HG03520 (cell line): ENCODE measurements around the gene LIPA.
"Not testable (repeated sequence)": the region's sequence is repeated elsewhere in the genome, so short reads cannot be mapped to it uniquely, and the experiment has no call there.

Source experiments
- ATAC-seq: cut with Tn5 transposase; IDR thresholded peaks from one replicate; pipeline ENCODE4 v1.9.1; 2021; ENCODE audit warnings: mild to moderate bottlenecking, moderate library complexity; ENCODE audit not compliant: unreplicated experiment

Gene LIPA

GRCh38 chr10:89271532-89271931, 20.0 kb upstream of the LIPA start:
- no peak for ATAC-seq

- ATAC-seq = no peak
These were observed 18.5 kb upstream of the LIPA start for GRCh38 chr10:89270153-89270483.

DNA sequence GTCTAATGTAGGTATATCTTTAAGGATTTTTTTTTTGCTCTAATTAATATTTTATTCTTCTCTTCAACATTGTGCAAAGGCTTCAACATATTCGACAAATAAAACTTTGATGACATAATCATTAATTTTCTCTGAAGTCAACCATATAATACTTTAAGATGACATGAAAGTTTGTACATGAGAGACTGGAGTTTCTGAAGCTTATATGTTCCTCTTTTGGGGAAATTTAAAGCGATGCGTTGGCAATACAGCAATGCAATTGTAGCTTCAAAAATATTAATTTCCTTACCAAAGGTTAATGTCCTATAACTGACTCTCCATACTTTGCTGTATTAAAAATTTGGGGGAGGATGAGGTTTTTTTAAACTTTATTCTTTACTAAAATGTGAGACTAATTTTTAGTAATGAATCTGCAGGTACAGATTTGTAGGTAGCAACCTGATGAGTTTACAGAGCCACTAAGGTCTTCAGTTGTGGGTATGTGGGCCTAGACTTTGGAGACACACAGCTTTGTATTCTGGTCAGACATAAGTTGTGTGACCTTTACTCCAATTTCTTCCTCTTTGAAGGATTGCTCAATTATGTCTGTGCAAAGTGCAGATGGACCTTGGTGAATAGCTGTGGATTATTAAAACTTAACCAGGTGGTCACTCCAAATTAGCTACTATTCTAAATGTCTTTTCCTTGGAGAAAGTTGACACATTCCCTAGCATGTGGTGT, 18.0 kb upstream of the LIPA start:
- ATAC-seq = no peak

DNA sequence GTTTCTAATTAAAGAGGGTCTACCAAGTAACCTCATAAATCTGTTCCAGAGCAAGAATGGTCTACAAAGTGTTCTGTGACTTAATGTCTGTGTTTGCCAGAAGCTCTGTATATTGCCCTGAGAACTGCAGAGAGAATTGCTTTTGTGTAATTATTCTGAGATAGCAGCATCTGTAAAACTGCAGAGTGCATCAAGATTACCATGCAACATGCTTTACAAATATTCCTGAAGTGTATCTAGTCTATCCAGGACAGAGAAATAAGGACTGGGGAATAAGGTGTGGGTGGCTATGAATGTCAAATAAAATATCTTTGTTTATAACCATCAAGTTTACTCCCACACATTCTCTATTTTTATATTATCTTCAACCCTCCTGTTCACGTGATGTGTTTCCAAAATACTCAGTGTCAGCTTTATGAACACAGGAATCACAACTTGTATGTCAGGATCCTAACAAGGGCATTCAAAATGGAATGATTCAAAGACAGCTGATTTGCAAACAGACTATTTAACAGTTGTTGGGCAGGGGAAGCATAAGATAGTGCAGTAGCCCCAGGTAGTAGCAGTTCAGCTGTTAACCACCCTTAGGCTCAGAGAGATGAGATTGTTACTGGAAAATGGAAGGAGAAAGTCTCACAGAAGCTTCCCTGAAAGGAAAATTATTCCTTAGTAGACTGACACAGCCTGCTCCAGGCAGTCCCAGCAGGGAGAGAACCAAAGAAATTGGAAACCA, 15.3 kb upstream of the LIPA start:
- ATAC-seq = no peak

DNA sequence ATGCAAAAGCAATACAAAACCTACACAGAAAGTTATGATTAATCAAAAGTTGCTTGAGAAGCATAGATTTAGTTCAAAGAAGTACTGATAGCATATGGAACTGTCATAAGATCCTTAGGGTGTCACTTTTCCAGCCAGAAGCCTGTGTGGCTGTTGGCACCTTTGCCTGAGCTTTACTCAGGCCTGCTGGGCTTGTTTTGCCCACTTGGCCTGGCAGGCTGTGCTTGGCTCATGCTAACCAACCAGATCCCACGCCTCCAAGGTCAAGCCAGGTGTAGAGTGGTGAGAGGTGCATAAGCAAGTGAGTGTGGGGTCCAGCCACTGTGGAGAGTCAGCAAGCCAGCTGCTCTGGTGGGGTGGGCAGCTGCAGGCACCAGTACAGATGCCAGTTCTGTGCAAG, 12.0 kb upstream of the LIPA start:
- no peak for ATAC-seq

GRCh38 chr10:89263091-89263490, 11.5 kb upstream of the LIPA start:
- ATAC-seq = no peak

- no peak for ATAC-seq
These were observed 10.8 kb upstream of the LIPA start for GRCh38 chr10:89262086-89263051.

- no peak for ATAC-seq
These were observed 7.3 kb upstream of the LIPA start for GRCh38 chr10:89258881-89259280.

- ATAC-seq = no peak
These were observed 6.0 kb upstream of the LIPA start for GRCh38 chr10:89257581-89257980.

- no peak for ATAC-seq
These were observed 5.4 kb upstream of the LIPA start for GRCh38 chr10:89256962-89257361.

- ATAC-seq = no peak
These were observed 4.8 kb upstream of the LIPA start for GRCh38 chr10:89256340-89256739.

GRCh38 chr10:89255793-89256192, 4.2 kb upstream of the LIPA start:
- ATAC-seq = no peak

GRCh38 chr10:89255091-89255579, 3.6 kb upstream of the LIPA start:
- ATAC-seq = not testable (repeated sequence)

- ATAC-seq = no peak
These were observed 630 bp upstream of the LIPA start for GRCh38 chr10:89252225-89252585.

GRCh38 chr10:89250865-89251408, 638 bp downstream of the LIPA start:
- ATAC-seq = no peak

DNA sequence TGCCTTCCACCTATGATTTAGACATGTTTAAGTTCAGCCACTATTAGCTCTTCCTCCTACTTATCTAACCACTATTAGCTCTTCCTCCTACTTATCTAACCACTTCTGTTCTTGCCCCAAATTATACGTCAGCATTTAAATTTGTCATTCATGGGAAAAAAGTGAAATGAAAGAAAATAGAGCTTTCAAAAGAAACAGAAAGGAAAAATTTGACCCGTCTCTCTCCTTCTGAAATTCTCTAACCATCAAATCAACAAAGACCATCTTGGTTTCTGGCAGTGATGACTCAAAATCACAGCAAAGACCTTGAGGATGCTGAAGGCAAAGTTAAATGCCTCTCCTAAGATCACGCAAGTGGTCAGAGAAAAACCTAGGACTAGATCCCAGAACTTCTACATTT, 2.6 kb downstream of the LIPA start:
- no peak for ATAC-seq

DNA sequence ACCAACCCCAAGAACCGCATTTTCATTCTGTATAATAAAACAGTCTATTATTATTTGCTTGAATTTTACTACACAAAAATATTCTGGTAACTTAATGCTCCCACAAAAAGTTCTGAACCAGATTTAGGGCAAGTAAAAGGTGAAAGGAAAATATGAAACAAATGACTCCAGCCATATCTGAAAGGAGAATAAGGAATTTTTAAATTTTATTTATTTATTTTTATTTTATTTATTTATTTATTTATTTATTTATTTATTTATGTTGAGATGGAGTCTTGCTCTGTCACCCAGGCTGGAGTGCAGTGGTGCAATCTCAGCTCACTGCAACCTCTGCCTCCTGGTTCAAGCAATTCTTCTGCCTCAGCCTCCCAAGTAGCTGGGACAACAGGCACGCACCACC, 4.0 kb downstream of the LIPA start:
- ATAC-seq = not testable (repeated sequence)

DNA sequence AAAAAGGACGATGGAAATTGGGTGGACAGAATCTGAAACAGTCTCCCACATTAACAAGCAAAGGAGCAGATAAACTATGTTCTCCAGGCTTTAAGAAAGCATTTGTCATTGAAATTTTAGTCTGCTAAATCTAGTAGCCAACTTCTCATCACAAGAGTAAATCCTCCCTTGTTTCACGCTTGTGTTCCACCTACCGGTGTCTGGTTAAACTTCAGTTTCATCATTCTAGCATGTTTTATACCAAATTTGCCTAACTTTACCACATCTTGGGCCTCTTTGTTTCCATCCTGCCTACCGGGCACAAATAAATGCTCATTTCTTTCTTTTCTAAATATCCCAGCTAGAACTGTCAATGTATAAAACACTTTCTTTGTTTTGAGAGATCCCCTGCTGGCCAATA, 5.8 kb downstream of the LIPA start:
- no peak for ATAC-seq

GRCh38 chr10:89242840-89243568, 8.6 kb downstream of the LIPA start:
- ATAC-seq = no peak

GRCh38 chr10:89242345-89242684, 9.3 kb downstream of the LIPA start:
- ATAC-seq = no peak
